RWPE2 (cell line): ENCODE results near the gene LGR4.
"Not testable (repeated sequence)": the region's sequence is repeated elsewhere in the genome, so short reads cannot be mapped to it uniquely, and the experiment has no call there.

ENCODE experiments used
- ATAC-seq: fragments of 200-7000 bp; cut with Tn5 transposase; 3 replicates; pipeline ENCODE4 v1.9.1; 2021; ENCODE audit warnings: low read depth
- DNase-seq: peaks from one replicate; pipeline ENCODE4 v3.0.0-alpha.2; 2020; ENCODE audit warnings: low spot score
- H3K27ac ChIP-seq: fragments of 450-650 bp; 2 replicates; pipeline ENCODE4 v1.5.1; 2017; ENCODE audit warnings: mild to moderate bottlenecking; ENCODE audit not compliant: poor library complexity, severe bottlenecking
- H3K27me3 ChIP-seq: fragments of 250-450 bp; sonication (Bioruptor Pico); 2 replicates; pipeline ENCODE4 v1.5.1; 2021; ENCODE audit warnings: mild to moderate bottlenecking, moderate library complexity; ENCODE audit not compliant: insufficient read depth, poor library complexity, severe bottlenecking
- H3K36me3 ChIP-seq: fragments of 250-450 bp; sonication (Bioruptor Pico); 2 replicates; pipeline ENCODE4 v1.5.1; 2020; ENCODE audit warnings: low read depth, mild to moderate bottlenecking, moderate library complexity
- H3K4me1 ChIP-seq: fragments of 250-450 bp; sonication (Bioruptor Pico); 2 replicates; pipeline ENCODE4 v1.5.1; 2021; ENCODE audit warnings: mild to moderate bottlenecking, moderate library complexity; ENCODE audit not compliant: insufficient read depth, poor library complexity, severe bottlenecking
- H3K4me3 ChIP-seq: fragments of 250-450 bp; sonication (Bioruptor Pico); 2 replicates; pipeline ENCODE4 v1.5.1; 2021; ENCODE audit warnings: mild to moderate bottlenecking, moderate library complexity; ENCODE audit not compliant: severe bottlenecking
- H3K9me3 ChIP-seq: fragments of 250-450 bp; sonication (Bioruptor Pico); 2 replicates; pipeline ENCODE4 v1.5.1; 2021; ENCODE audit warnings: mild to moderate bottlenecking, moderate library complexity; ENCODE audit not compliant: severe bottlenecking
- TF ChIP-seq, protein P1 (sequence below): fragments of 450-650 bp; IDR thresholded peaks from one replicate; pipeline ENCODE4 v1.5.1; 2017; ENCODE audit warnings: mild to moderate bottlenecking, moderate library complexity; ENCODE audit not compliant: poor library complexity, severe bottlenecking

LGR4 gene

DNA sequence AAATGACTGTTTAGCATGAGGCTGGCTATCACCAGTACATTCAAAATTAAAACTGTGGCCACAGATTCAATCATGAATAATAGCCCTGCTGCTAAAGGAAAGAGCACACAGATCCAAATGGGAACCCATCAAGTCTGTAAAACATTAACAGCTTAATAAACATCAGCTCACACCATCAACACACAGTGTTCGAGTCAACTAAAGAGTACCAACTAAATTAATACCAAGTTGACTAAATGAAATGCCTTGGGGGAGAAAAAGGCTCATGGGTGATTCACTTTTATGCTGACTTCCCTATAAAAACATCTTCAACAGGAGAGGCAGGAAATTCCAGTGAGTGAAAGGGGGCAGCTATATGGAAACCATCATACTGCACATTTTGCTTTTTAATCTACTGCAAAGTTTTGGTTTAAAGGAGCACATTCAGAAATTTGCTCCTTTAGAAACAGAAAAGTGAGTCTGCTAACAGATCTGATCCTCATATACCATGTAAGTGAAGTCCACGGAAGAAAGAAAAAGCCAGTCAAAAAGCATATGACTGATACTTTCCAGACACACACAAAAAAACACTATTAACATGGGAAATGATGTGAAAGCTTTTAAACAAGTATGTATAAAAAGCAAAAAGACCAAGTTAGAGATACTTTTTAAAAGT, 16.3 kb downstream of the LGR4 start:
- no peaks in the 10 kb centered on the region for H3K36me3 ChIP-seq
- DNase-seq (no peak), ATAC-seq (peak; percentile 92)
- TF ChIP-seq, protein P1, sequence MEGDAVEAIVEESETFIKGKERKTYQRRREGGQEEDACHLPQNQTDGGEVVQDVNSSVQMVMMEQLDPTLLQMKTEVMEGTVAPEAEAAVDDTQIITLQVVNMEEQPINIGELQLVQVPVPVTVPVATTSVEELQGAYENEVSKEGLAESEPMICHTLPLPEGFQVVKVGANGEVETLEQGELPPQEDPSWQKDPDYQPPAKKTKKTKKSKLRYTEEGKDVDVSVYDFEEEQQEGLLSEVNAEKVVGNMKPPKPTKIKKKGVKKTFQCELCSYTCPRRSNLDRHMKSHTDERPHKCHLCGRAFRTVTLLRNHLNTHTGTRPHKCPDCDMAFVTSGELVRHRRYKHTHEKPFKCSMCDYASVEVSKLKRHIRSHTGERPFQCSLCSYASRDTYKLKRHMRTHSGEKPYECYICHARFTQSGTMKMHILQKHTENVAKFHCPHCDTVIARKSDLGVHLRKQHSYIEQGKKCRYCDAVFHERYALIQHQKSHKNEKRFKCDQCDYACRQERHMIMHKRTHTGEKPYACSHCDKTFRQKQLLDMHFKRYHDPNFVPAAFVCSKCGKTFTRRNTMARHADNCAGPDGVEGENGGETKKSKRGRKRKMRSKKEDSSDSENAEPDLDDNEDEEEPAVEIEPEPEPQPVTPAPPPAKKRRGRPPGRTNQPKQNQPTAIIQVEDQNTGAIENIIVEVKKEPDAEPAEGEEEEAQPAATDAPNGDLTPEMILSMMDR = no peak
- peak overlapping the region; percentile 90 for H3K27ac ChIP-seq
- no peaks in the 10 kb centered on the region for H3K27me3 ChIP-seq
- no peak overlapping the region for H3K4me3 ChIP-seq
- H3K9me3 ChIP-seq = no peaks in the 10 kb centered on the region
- H3K4me1 ChIP-seq = peaks cover 45% of the 10 kb centered on the region

DNA sequence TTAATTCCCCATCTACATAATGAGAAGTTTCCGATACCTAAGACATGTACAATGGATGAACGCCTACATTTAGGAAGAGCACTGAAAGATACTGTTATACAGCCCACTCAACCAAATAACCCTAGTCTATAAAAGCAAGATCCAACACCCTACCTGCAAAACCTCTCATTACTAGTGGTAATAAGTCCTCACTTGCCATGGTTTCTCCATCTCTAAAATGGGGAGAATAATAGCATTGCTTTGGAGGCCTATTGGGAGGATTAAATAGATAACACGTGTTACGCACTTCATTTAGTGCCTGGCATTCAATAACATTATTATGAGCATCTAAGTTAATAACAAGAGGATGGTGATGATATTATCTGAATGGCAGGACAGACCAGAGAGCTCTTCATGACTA, 16.9 kb downstream of the LGR4 start:
- TF ChIP-seq, protein P1 = no peak
- H3K4me3 ChIP-seq = no peak overlapping the region
- ATAC-seq (no peak), DNase-seq (no peak)
- H3K36me3 ChIP-seq = no peaks in the 10 kb centered on the region
- H3K27ac ChIP-seq = peak overlapping the region; percentile 90
- H3K27me3 ChIP-seq = no peaks in the 10 kb centered on the region
- H3K9me3 ChIP-seq = no peaks in the 10 kb centered on the region
- H3K4me1 ChIP-seq = peaks cover 45% of the 10 kb centered on the region

DNA sequence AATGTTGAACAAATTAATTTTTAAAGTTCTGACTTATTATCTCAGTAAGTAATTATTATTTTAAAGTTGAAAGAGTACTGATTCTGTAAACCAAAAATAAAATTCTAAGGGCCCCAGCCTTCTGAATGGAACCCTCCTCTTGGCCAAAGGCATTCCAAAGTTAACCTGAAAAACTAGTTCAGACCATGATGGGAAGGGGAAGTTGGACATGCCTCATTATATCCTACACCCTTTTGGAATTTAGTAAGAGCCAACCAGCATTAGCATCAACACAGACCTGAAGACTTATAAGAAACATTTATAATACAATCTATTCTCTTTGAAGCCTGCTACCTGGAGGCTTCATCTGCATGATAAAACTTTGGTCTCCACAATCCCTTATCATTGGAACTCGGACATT, 18.9 kb downstream of the LGR4 start:
- H3K4me1 ChIP-seq = peaks cover 48% of the 10 kb centered on the region
- H3K27me3 ChIP-seq = no peaks in the 10 kb centered on the region
- H3K27ac ChIP-seq = no peak overlapping the region
- ATAC-seq (no peak), DNase-seq (no peak)
- H3K9me3 ChIP-seq = no peaks in the 10 kb centered on the region
- H3K4me3 ChIP-seq = no peak overlapping the region
- H3K36me3 ChIP-seq = no peaks in the 10 kb centered on the region
- TF ChIP-seq, protein P1 = no peak

DNA sequence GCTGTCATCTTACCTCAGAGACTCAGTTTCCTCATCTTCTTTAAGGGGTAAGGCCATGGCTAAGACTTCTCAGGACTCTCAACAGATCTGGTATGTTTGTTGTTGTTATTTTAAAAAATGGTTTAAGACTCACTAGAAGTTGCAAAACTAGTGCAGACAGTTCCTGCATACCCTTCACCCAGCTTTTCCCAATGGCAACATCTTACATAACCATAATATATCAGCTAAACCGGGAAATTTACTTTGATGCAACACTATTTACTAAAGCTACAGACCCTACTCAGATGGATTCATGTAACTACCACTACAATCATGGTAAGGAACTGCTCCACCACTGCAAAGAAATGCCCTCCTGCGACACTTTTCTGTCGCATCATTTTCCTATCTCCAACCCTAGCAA, 20.4 kb downstream of the LGR4 start:
- Histone ChIP-seq H3K4me1 (peaks cover 58% of the 10 kb centered on the region), H3K9me3 (no peaks in the 10 kb centered on the region), H3K27me3 (no peaks in the 10 kb centered on the region), H3K4me3 (no peak overlapping the region), H3K36me3 (peaks cover 3% of the 10 kb centered on the region; the same call in 1 of the 2 replicates), H3K27ac (peak overlapping the region; percentile 43)
- ATAC-seq (no peak), DNase-seq (no peak)
- TF ChIP-seq, protein P1 = no peak

DNA sequence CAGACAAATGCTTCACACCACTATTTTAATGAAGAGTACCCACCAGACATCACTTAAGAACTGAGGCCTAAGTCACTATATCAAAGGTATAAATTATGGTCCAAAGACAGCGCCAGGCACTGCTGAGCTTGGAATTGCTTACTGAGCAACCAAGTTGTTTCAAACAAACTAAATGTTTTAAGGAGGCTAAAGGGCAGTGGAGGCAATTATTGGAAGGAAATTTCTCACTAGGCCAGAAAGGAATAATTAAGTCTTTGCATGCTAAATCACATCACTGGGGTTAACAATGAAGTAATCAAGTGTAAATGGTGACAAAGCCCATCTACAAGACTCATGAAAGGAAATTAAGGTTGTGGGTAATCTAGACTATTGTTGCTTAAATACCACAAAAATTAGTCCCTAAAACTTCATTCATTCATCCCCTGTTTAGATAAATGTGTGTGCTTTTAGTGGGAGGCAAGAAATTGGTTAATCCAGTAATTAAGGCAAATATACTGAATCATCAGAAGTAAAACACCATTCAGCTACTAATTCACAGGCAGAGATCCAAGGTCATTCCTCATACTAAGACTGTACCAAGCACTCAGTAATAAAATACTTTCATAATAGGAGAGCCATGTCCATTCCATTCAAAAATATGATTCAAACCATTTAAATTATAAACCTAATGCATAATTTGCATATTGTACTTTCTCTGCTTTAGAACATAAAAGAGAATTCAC, 21.2 kb downstream of the LGR4 start:
- ATAC-seq = no peak

DNA sequence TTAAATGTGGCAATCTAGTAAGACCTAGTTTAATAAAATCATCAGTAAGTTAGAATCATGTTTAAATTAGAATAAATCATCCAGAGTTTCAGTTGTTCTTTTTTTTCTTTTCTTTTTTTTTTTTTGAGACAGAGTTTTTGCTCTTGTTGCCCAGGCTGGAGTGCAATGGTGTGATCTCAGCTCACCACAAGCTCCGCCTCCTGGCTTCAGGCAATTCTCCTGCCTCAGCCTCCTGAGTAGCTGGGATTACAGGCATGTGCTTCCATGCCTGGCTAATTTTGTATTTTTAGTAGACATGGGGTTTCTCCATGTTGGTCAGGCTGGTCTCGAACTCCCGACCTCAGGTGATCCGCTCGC, 24.4 kb downstream of the LGR4 start:
- H3K4me3 ChIP-seq, H3K27me3 ChIP-seq, ATAC-seq, H3K9me3 ChIP-seq, H3K36me3 ChIP-seq: not testable (repeated sequence)
- Histone ChIP-seq H3K4me1 (peaks cover 38% of the 10 kb centered on the region), H3K27ac (peak overlapping the region; percentile 92)
- DNase-seq = peak; percentile 58

More for the DNA sequence above, 21.2 kb downstream of the LGR4 start:
- TF ChIP-seq, protein P1 = no peak
- peaks cover 3% of the 10 kb centered on the region; the same call in 1 of the 2 replicates for H3K36me3 ChIP-seq
- H3K27ac ChIP-seq = peak overlapping the region; percentile 43
- no peak for DNase-seq
- no peaks in the 10 kb centered on the region for H3K27me3 ChIP-seq
- H3K9me3 ChIP-seq = no peaks in the 10 kb centered on the region
- H3K4me1 ChIP-seq = peaks cover 53% of the 10 kb centered on the region
- H3K4me3 ChIP-seq = no peak overlapping the region
